ENCODE data around the gene PTAR1.

PTAR1 gene

DNA sequence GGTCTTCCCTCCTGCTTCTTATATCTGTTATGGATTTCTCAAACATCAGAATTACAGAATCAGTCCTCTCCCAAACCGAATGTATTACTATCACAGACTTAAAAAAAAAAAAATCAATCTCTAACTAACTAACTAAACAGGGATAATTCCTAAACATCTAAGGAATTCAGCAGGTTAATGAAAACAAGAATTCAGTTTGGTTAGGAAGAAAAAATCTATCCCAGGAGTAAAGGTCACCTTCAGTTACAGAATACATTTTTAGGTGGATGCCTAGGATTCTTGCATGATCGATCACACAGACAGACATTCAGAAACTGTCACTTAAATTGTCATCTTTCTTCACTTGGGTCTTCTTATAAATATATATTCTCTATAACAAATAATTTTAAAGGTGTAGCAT is 11.5 kb downstream of the PTAR1 start:
- no peak for DNase-seq

GRCh38 chr9:69746859-69747560 is 12.8 kb downstream of the PTAR1 start:
- DNase-seq, result peak in 1 of 3 experiments; percentile 51

DNA sequence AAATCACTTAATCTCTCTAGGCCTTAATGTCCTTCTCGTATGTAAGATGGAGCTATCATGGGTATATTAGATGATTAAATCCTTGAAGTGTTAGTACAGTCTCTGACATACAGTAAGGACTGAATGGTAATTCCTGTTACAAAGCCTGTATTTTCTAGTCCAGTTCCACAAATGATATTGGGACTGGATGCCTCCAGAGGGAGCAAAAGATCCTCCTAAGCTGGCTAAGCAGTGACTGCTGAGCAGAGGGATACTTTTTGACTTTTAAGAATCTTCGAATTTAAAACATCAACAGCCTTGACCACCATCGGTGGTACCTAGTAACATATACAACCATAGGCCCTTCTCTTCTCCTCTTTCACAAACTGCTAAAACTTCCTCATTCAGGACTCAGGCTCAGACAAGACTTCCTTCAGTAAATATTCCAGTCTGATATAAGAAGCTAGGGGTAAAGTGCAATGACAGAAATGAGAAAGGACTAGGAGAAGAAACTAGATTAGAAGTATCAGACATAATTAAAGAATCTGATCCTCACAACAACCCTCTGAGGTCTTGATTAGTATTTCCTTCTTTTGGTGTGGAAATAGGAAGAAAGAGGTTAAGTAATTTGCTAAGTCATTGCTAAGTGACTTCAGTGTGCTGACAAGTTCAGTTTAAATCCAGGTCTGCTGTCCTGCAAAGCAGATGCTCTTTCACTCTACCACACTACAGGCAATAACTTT is 13.9 kb downstream of the PTAR1 start:
- DNase-seq, result no peak

GRCh38 chr9:69744688-69745380 is 15.0 kb downstream of the PTAR1 start:
- no peak for DNase-seq

- no peak for DNase-seq
Observed at GRCh38 chr9:69743930-69744329, 15.9 kb downstream of the PTAR1 start.

DNA sequence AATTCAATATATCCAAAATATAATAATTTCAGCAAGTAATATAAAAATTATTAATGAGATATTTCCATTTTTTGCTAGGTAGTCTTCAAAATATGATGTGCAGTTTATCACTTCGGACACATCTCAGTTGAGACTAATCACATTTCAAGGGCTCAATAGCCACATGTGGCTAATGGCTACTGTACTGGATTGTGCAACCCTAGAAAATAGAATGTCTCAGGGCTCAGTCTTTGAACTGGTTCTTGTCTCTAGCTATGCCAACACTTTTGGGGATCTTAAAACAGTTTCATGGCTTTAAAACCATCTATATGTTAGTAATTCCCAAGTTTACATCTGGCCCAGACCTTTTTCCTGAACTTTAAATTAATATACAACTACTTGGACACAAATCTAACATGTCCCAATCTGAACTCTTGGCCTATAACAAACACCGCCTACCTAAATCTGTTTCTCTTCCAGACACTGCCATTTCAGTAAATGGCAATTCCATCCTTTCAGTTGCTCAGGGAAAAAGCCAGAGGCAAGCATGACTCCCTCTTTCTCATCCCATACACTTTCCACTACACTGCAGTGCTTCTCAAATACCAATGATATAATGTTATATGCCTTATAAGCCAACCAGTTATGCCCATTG is 18.8 kb downstream of the PTAR1 start:
- no peak for DNase-seq

DNA sequence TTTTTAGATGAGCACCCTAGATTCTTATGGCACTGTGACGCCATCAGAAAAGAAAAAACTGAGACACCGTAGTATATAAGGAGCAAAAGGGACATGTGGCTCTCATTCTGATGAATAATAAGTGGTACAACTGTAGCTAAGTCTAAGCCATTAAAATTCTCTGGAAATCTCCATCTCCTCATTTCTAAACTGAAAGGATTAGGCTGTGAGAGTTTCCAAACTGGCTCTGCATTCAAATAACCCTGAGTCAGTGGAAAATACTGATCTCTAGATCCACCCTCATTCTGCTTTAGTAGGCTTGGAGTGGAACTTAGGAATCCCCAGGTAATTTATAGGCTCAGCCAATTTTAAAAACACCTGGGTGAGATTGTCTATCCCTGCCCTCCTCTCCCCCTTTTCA is 28.5 kb downstream of the PTAR1 start:
- DNase-seq, result no peak

DNA sequence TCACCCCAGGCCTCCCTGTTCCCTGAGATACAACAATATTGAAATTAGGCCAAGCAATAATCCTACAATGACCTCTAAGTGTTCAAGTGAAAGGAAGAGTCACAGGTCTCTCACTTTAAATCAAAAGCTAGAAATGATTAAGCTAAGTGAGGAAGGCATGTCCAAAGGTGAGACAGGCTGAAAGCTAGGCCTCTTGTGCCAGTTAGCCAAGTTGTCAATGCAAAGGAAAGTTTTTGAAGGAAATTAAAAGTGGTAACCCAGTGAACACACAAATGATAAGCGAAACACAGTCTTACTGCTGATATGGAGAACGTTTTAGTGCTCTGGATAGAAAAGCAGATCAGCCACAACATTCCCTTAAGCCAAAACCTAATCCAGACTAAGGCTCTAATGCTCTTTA is 39.8 kb downstream of the PTAR1 start:
- no peak for DNase-seq

GRCh38 chr9:69719367-69719766 is 40.4 kb downstream of the PTAR1 start:
- no peak for DNase-seq

DNA sequence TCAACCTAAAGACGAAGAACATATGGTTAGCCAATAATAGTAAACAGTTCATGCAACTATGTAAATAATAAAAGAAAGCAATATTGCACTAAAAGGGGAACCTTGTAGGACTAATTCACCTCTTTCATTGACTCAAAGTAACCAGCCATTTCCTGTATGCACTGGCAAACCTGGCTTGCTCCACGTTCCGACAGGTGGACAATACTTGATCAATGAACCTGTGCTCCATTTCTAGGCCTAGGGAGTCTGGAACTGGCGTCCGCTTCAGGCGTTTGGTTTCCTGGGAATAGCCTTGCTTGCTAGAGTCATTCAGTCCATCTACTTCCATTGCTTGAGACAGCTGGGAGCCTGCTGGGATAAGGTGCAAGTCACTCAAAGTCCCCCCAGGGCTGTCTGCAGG is 41.6 kb downstream of the PTAR1 start:
- no peak for DNase-seq

DNA sequence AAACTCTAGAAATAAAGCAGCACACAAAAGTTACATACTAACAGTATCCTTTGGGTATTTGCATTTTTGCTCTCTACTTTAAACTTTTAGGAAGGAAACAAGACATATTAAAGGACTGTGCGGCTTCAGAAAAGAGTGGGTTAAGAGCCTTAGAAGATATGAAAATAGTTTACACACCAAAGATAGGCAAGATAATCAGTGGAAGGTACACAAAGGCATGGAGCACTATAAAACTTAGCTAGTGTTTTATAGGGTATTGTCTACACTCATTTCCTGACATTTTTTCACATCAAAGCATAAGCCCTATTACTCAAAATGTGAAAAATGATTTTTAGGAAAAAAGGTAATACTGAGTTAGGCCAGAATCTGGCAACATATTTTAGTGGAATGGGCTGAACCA is 44.0 kb downstream of the PTAR1 start:
- DNase-seq, result no peak

- DNase-seq, result no peak
Observed at GRCh38 chr9:69715096-69715495, 44.7 kb downstream of the PTAR1 start.

DNA sequence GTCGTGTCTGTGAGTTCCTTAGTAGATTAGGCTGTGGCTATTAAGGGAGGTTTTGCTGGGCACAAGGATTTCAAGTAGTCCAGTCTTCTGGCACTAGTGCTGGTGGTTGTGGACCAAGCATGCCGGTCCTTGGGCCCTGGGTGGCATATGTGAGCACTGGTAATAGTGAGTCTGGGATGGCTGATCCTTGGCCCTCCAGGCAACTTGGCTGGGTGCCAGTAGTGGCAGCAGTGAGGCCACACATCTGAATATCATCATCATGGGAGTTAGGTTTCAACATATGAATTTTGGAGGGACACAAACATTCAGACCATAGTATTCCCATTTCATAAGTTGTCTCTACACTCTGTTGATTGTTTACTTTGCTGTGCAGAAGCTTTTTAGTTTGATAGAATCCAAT is 62.3 kb downstream of the PTAR1 start:
- DNase-seq, result no peak

- DNase-seq, result peak in 1 of 3 experiments; percentile 1
Observed at GRCh38 chr9:69696802-69697201, 63.0 kb downstream of the PTAR1 start.

DNA sequence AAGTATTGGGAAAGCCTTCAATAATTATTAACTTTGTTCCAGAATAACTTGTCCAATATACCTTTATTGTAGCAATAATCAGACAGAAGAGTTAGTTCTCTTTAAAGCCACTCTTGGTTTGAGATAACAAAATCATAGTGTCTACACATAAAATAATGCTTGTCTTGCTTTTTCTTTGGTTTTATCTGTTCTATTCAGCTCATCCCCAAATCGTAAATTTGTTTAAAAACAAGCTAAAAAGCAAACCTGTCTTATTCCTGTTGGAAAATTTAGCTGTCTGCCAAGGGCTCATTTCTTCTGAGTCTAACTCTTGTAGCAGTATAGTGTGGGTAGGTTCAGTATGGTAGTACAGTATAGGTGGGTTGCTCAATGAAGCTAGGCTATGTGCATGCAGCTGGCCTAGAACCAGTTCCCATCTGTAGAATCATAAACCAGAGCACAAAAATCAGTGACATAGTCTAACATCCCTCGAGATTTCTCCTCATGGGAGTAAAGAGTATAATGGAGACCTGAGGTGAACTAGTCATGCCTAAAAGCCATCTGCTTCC is 69.7 kb downstream of the PTAR1 start:
- DNase-seq, result no peak

DNA sequence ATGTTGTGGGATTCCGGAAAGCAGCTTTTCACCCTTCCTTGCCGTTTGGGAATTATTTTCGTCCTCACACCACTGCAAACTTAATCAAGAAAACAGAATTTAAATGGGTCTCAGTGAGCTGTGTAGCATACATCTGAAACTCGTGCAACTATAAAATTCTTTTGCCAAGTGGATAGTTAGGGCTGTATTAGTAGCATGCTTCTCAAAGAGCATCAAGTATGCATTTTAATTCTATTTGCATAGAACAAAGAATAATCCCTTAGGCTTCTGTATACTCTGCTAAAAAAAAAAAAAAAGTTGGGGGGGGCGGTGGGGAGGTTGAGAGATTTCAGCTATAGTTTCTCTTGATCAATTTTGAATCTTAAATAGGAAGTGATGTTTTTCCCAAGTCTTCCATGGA is 75.9 kb downstream of the PTAR1 start:
- no peak for DNase-seq

DNA sequence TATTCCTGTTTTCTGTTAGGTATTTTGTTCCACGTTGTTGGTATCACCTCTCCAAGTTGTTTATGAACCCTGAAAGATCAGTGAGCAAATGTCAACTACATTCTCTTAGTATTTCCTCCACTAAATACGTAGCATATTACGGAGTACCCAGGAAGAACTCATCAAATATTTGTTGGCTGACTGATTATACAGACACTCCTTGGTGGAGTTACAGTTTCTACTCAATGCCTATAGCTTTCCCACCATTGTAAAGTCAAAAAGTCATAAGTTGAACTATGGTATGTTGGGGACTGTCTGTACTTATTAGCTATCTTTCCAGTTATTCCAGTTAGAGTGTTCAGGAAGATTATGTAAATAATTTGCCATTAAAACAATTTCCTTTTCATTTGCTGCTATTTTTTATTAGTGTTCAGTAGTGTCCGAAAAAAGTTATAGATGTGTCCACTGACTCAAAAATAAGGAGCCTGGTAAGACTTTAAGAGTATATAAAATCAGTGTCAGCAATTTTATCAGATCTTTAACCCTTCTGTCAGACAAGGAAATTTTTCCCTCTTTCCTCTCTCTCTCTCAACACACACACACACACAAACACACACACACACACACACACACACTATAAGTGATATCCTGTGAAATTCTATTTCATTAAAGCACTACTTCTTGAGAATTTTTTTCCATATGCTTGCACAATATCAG is 80.8 kb downstream of the PTAR1 start:
- DNase-seq, result no peak

- DNase-seq, result no peak
Observed at GRCh38 chr9:69677931-69678330, 81.9 kb downstream of the PTAR1 start.

- peak in 2 of 3 experiments; percentile 16 to 23 for DNase-seq
Observed at GRCh38 chr9:69675563-69675962, 84.2 kb downstream of the PTAR1 start.

DNA sequence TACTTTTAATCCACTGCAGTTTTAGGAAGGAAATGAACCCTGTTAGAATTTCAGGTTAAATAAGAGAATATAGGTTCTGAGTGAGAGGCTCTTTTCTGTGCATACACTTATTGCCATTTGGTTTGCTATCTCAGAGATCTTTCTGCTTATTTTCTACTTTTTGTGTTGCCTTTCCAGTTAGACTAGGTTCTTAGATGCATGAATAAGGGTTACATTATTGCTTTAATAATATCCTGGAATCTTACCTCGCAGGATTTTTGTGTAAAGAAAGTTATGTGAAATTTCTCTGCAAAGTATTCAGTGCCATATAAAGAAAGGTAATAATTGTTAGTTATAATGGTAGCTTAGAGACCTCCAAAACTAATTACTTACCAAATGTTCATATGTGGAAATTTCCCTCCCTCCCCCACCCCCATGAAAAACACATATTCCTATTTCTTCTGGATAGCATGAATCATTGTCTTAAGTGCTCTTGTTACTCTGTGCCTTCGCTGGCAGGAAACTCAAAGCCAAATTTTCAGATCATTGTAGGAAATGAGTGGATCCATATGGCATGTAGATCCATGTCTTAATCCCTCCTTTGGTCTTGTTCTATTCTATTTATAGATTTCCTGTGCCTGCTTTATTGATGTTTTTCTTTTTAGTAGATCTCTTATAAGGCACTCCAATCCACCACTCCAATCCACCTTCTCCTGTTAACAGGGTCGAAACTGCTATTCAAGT is 84.9 kb downstream of the PTAR1 start:
- peak in 1 of 3 experiments; percentile 52 for DNase-seq

- DNase-seq, result peak; percentile 13 to 59 (median 44)
Observed at GRCh38 chr9:69674112-69674685, 85.6 kb downstream of the PTAR1 start.

DNA sequence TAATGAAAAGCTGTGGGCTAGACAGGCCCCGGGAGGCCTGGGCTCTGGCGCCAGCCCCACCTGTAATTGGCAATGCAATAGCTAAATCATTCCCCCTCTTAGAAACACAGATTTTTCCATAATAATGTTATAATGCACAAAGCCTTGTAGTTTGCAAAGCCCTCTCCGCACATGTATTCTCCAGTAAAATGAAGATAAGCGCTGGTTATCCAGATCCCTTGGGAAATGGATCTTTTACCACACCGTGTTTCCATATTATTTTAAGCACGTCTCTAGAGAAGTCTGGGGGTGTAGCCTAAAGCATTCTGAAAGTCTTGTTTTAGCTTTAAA is 86.5 kb downstream of the PTAR1 start:
- DNase-seq, result no peak
